Measurements from ENCODE around the gene VPREB3.

- TF ChIP-seq POLR2A (IDR thresholded peaks at IDR 0.05): no peak
- TF ChIP-seq, protein P1, sequence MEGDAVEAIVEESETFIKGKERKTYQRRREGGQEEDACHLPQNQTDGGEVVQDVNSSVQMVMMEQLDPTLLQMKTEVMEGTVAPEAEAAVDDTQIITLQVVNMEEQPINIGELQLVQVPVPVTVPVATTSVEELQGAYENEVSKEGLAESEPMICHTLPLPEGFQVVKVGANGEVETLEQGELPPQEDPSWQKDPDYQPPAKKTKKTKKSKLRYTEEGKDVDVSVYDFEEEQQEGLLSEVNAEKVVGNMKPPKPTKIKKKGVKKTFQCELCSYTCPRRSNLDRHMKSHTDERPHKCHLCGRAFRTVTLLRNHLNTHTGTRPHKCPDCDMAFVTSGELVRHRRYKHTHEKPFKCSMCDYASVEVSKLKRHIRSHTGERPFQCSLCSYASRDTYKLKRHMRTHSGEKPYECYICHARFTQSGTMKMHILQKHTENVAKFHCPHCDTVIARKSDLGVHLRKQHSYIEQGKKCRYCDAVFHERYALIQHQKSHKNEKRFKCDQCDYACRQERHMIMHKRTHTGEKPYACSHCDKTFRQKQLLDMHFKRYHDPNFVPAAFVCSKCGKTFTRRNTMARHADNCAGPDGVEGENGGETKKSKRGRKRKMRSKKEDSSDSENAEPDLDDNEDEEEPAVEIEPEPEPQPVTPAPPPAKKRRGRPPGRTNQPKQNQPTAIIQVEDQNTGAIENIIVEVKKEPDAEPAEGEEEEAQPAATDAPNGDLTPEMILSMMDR (IDR thresholded peaks at IDR 0.05): no peak
Measured at GRCh38 chr22:23743303-23743705, 10.9 kb downstream of the VPREB3 start.
